Hepatocyte (in vitro differentiated cells): ENCODE results near the gene STX7. TPM values are rescaled to one million over a fixed set of nuclear protein-coding genes. Genes with fewer than 3 reads are reported as not detected.

Experiments
- DNase-seq: peaks from one replicate; pipeline ENCODE4 v3.0.0-alpha.2; 2016; ENCODE audit warnings: low spot score
- H2AFZ ChIP-seq: fragments of 200-600 bp; sonication (generic); 2 replicates; pipeline ENCODE4 v1.6.0; 2016; ENCODE audit warnings: antibody characterized with exemption, mild to moderate bottlenecking
- H3K27ac ChIP-seq: fragments of 200-600 bp; sonication (generic); 2 replicates; pipeline ENCODE4 v1.5.1; 2016; ENCODE audit warnings: mild to moderate bottlenecking
- H3K27me3 ChIP-seq: fragments of 200-600 bp; sonication (generic); 2 replicates; pipeline ENCODE4 v1.6.1; 2016
- H3K36me3 ChIP-seq: fragments of 200-600 bp; sonication (generic); replicated peaks from 2 replicates; pipeline ENCODE4 v1.5.1; 2016; ENCODE audit warnings: low read depth; ENCODE audit not compliant: insufficient read depth
- H3K4me1 ChIP-seq: fragments of 200-600 bp; sonication (generic); 2 replicates; pipeline ENCODE4 v1.5.1; 2016; ENCODE audit warnings: mild to moderate bottlenecking, moderate library complexity; ENCODE audit not compliant: insufficient read depth
- H3K4me2 ChIP-seq: fragments of 200-600 bp; sonication (generic); 2 replicates; pipeline ENCODE4 v1.6.0; 2016
- H3K4me3 ChIP-seq: fragments of 200-600 bp; sonication (generic); 2 replicates; pipeline ENCODE4 v1.5.1; 2016; ENCODE audit warnings: mild to moderate bottlenecking
- H3K79me2 ChIP-seq: fragments of 200-600 bp; sonication (generic); 2 replicates; pipeline ENCODE4 v1.6.0; 2017; ENCODE audit warnings: mild to moderate bottlenecking
- H3K9me2 ChIP-seq: fragments of 200-600 bp; sonication (generic); replicated peaks from 2 replicates; pipeline ENCODE4 v1.6.0; 2017; ENCODE audit warnings: mild to moderate bottlenecking; ENCODE audit not compliant: insufficient read depth
- H3K9me3 ChIP-seq: fragments of 200-600 bp; sonication (generic); 2 replicates; pipeline ENCODE4 v1.5.1; 2016; ENCODE audit warnings: low read depth, mild to moderate bottlenecking
- H4K20me1 ChIP-seq: fragments of 200-600 bp; sonication (generic); 2 replicates; pipeline ENCODE4 v1.6.0; 2016; ENCODE audit warnings: mild to moderate bottlenecking; ENCODE audit not compliant: insufficient read depth, poor library complexity, severe bottlenecking
- CTCF ChIP-seq: fragments of 200-600 bp; sonication (generic); IDR thresholded peaks from 2 replicates; pipeline ENCODE4 v1.5.1; 2016; ENCODE audit warnings: antibody characterized with exemption, mild to moderate bottlenecking; ENCODE audit not compliant: poor library complexity
- EZH2 ChIP-seq: fragments of 200-600 bp; sonication (generic); IDR thresholded peaks from 2 replicates; pipeline ENCODE4 v1.6.1; 2016; ENCODE audit warnings: antibody characterized with exemption, mild to moderate bottlenecking, borderline replicate concordance
- EZH2phosphoT487 ChIP-seq: fragments of 200-600 bp; sonication (generic); IDR thresholded peaks from one replicate; pipeline ENCODE4 v1.6.1; 2018; ENCODE audit warnings: antibody characterized with exemption, mild to moderate bottlenecking, low read depth, moderate library complexity; ENCODE audit not compliant: unreplicated experiment, severe bottlenecking
- WGBS: methylation state at CpG from one replicate; pipeline ENCODE4 v1.1.6; 2016; ENCODE audit warnings: low lambda C conversion rate; ENCODE audit errors: missing lambda C conversion rate; 5-methylcytosine and 5-hydroxymethylcytosine counted together
- polyA plus RNA-seq: library from polyadenylated mRNA; unstranded; fragments of >200 nt; fragmentation: Nextera tagmentation; extraction: Ambion mirVana; gene quantifications from 2 replicates; pipeline ENCODE4 v1.2.1, GENCODE V29; 2016
- total RNA-seq: library from RNA; depleted of rRNA; stranded (reverse); fragments of >200 nt; gene quantifications from 2 replicates; pipeline ENCODE4 v1.2.3, GENCODE V29; 2014

The STX7 gene
- total and polyA plus RNA-seq, 2 experiments from 2014 or later: 38.4 to 39.3 TPM

DNA sequence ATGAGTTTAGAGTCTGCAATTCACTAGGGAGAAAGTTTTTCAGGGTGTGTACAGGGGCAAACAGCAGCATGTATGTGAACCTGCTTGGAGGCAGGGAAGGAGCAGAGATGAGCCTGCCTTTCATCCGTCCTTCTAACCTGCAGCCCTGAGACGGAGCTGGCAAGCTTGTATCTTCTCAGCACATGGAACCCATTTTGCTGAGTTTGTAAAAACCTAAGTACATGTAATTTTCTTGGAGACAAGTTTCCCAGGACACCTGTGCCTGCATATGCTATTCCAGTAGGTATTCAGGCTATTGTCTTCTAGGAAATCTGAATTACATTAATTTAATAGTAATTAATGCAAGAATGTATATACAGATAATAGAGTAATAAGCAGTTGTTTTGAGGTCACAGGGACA lies 82.8 kb downstream of the STX7 start:
- no peaks in the 10 kb centered on the region for H3K79me2 ChIP-seq
- no peak overlapping the region for H3K4me2 ChIP-seq
- H3K9me3 ChIP-seq: no peaks in the 10 kb centered on the region
- H3K9me2 ChIP-seq: no peaks in the 10 kb centered on the region
- H3K27me3 ChIP-seq: no peaks in the 10 kb centered on the region
- no peaks in the 10 kb centered on the region for H3K4me1 ChIP-seq
- no peaks in the 10 kb centered on the region for H4K20me1 ChIP-seq
- no peak overlapping the region for H2AFZ ChIP-seq
- no peak for DNase-seq
- H3K36me3 ChIP-seq: no peaks in the 10 kb centered on the region
- no peak overlapping the region for H3K4me3 ChIP-seq
- TF ChIP-seq EZH2phosphoT487 (no peak), EZH2 (no peak), CTCF (no peak)
- H3K27ac ChIP-seq: no peak overlapping the region
- WGBS: 76% methylated on average over 2 of the region's 2 CpGs

- Histone ChIP-seq H3K4me1 (no peaks in the 10 kb centered on the region), H3K4me3 (no peak overlapping the region), H3K36me3 (no peaks in the 10 kb centered on the region), H2AFZ (no peak overlapping the region), H3K9me2 (no peaks in the 10 kb centered on the region), H3K27me3 (no peaks in the 10 kb centered on the region), H4K20me1 (no peaks in the 10 kb centered on the region), H3K4me2 (no peak overlapping the region), H3K9me3 (peaks cover 2% of the 10 kb centered on the region), H3K79me2 (no peaks in the 10 kb centered on the region), H3K27ac (no peak overlapping the region)
- DNase-seq: no peak
- 85% methylated on average over 5 of the region's 5 CpGs for WGBS
- no peak for TF ChIP-seq CTCF
- TF ChIP-seq EZH2phosphoT487: no peak
- no peak for TF ChIP-seq EZH2
These were observed 87.7 kb downstream of the STX7 start for GRCh38 chr6:132425176-132425575.

- Histone ChIP-seq H3K27ac (no peak overlapping the region), H3K79me2 (no peaks in the 10 kb centered on the region), H2AFZ (no peak overlapping the region), H3K4me2 (no peak overlapping the region), H3K9me3 (peaks cover 2% of the 10 kb centered on the region), H3K36me3 (no peaks in the 10 kb centered on the region), H3K9me2 (no peaks in the 10 kb centered on the region), H3K4me1 (no peaks in the 10 kb centered on the region), H3K4me3 (no peak overlapping the region), H4K20me1 (no peaks in the 10 kb centered on the region), H3K27me3 (no peaks in the 10 kb centered on the region)
- TF ChIP-seq EZH2 (no peak), EZH2phosphoT487 (no peak), CTCF (no peak)
- DNase-seq: no peak
- WGBS: 90% methylated on average over 3 of the region's 3 CpGs
These were observed 89.1 kb downstream of the STX7 start for GRCh38 chr6:132423839-132424238.
